ENCODE measurements around the gene IL3. TPM values are rescaled to one million over a fixed set of nuclear protein-coding genes. Genes with fewer than 3 reads are reported as not detected.

The IL3 gene
- total and polyA plus RNA-seq, 2 experiments from 2014 or later, result not detected

DNA sequence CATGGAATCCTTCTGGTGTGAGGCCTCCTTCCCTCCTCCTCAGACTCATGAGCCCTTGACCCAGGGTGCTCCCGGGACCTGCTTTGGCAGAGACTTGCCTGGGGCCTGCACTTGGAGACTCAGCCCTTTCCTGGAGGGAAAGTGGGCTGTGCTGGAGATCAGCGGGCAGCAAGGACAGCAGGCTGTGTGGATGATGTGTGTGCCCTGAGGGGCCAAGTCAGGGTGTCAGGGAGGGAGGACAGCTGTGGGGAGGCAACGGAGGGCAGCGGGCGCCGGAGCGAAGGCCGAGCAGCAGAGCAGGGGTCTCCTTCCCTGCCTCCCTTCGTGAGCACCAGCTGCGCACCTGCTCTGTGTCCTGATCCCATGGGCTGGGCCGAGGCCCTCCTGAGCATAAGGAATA, 7.0 kb downstream of the IL3 start:
- no peaks in the 10 kb centered on the region for H3K9me2 ChIP-seq (ENCODE audit: insufficient read depth)
- H3K4me1 ChIP-seq (ENCODE audit: insufficient read depth), result no peaks in the 10 kb centered on the region
- no peaks in the 10 kb centered on the region for H3K36me3 ChIP-seq (ENCODE audit: insufficient read depth)
- Mint-ChIP-seq H3K9me3 (no peaks in the 10 kb centered on the region; the same call in 2 of the 3 replicates), H3K27me3 (ENCODE audit: insufficient read depth, low read depth, poor library complexity) (peaks cover 7% of the 10 kb centered on the region), H3K27ac (no peak overlapping the region), H3K4me1 (no peaks in the 10 kb centered on the region), H3K4me3 (no peak overlapping the region), H3K36me3 (ENCODE audit: low read depth) (no peaks in the 10 kb centered on the region; the same call in 2 of the 3 replicates)
- no peak for ATAC-seq
- no peaks in the 10 kb centered on the region for H3K27me3 ChIP-seq (ENCODE audit: insufficient read depth)
- no peak overlapping the region for H3K4me3 ChIP-seq
- TF ChIP-seq NANOG (IDR thresholded peaks at IDR 0.05; ENCODE audit: borderline replicate concordance), result no peak
- TF ChIP-seq, protein P1, sequence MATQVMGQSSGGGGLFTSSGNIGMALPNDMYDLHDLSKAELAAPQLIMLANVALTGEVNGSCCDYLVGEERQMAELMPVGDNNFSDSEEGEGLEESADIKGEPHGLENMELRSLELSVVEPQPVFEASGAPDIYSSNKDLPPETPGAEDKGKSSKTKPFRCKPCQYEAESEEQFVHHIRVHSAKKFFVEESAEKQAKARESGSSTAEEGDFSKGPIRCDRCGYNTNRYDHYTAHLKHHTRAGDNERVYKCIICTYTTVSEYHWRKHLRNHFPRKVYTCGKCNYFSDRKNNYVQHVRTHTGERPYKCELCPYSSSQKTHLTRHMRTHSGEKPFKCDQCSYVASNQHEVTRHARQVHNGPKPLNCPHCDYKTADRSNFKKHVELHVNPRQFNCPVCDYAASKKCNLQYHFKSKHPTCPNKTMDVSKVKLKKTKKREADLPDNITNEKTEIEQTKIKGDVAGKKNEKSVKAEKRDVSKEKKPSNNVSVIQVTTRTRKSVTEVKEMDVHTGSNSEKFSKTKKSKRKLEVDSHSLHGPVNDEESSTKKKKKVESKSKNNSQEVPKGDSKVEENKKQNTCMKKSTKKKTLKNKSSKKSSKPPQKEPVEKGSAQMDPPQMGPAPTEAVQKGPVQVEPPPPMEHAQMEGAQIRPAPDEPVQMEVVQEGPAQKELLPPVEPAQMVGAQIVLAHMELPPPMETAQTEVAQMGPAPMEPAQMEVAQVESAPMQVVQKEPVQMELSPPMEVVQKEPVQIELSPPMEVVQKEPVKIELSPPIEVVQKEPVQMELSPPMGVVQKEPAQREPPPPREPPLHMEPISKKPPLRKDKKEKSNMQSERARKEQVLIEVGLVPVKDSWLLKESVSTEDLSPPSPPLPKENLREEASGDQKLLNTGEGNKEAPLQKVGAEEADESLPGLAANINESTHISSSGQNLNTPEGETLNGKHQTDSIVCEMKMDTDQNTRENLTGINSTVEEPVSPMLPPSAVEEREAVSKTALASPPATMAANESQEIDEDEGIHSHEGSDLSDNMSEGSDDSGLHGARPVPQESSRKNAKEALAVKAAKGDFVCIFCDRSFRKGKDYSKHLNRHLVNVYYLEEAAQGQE (IDR thresholded peaks at IDR 0.05; ENCODE audit: unreplicated experiment), result no peak
- no peak for TF ChIP-seq EZH2 (IDR thresholded peaks at IDR 0.05; ENCODE audit: low read depth, unreplicated experiment)
- no peak for TF ChIP-seq ZNF114 (CRISPR knock-in tag; IDR thresholded peaks at IDR 0.05)
- no peaks in the 10 kb centered on the region for H4K20me1 ChIP-seq (replicated peaks; ENCODE audit: insufficient read depth)
- no peaks in the 10 kb centered on the region for H3F3A ChIP-seq (replicated peaks; ENCODE audit: low read depth)
- no peak for DNase-seq (ENCODE audit: low spot score)
- H2AFZ ChIP-seq, result no peak overlapping the region
- no peaks in the 10 kb centered on the region for H3K79me2 ChIP-seq (replicated peaks; ENCODE audit: insufficient read depth)
- H3K4me2 ChIP-seq, result no peak overlapping the region
- H3K27ac ChIP-seq (ENCODE audit: low read depth), result no peak overlapping the region

DNA sequence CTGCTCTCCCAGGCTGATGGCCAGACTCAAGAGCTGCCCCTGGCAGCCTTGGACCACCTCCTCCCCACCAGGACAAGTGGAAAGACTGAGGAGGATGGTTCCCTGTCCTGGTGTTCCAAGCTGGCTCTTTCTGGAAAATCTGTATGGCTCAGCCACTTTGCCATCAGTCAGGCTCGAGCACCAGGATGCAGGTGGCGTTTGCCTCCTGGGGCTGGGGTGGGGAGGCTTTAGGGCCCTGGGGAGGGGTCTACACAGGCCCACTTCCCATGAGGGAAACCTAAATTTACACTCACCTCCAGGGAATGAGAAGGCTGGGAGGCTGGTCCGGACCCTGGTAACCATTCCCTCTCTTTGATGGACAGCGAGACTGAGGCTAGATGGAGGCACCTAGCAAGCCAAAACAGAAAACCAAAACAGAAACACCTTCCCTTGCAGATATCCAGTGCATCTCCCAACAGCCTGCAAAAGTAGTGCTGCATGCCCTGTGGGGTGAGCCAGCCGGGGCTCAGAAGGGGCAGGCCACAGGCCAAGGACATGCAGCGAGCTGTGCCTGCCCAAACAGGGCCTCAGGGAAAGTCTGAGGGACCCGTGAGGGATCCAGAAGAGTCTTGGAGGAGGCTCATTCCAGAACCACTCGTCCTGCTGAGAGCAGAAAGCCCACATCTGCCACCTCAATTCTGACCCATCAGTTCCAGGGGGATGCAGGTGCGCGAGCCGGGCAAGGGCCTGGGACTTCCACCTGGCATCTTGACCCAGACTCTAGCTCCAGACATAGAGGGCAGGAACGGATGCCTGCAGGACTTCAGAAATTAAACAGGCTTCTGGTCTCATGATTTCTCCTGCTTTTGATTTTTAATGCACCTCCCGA, 7.7 kb downstream of the IL3 start:
- H3K27me3 Mint-ChIP-seq (ENCODE audit: insufficient read depth, low read depth, poor library complexity), result peaks cover 7% of the 10 kb centered on the region
- Histone ChIP-seq H2AFZ (no peak overlapping the region), H3K4me3 (no peak overlapping the region), H3K4me2 (no peak overlapping the region), H3K36me3 (ENCODE audit: insufficient read depth) (no peaks in the 10 kb centered on the region), H3K27ac (ENCODE audit: low read depth) (no peak overlapping the region), H3F3A (replicated peaks; ENCODE audit: low read depth) (no peaks in the 10 kb centered on the region), H3K27me3 (ENCODE audit: insufficient read depth) (no peaks in the 10 kb centered on the region), H3K79me2 (replicated peaks; ENCODE audit: insufficient read depth) (no peaks in the 10 kb centered on the region), H3K4me1 (ENCODE audit: insufficient read depth) (no peaks in the 10 kb centered on the region), H4K20me1 (replicated peaks; ENCODE audit: insufficient read depth) (no peaks in the 10 kb centered on the region), H3K9me2 (ENCODE audit: insufficient read depth) (no peaks in the 10 kb centered on the region)
- H3K4me1 Mint-ChIP-seq, result no peaks in the 10 kb centered on the region
- 0 out of 2 replicates have a peak overlapping the region, but pooled peaks have one; percentile 28 for H3K27ac Mint-ChIP-seq
- ATAC-seq, result no peak
- DNase-seq (ENCODE audit: low spot score), result no peak
- H3K4me3 Mint-ChIP-seq, result no peak overlapping the region
- no peaks in the 10 kb centered on the region; the same call in 2 of the 3 replicates for H3K9me3 Mint-ChIP-seq
- no peaks in the 10 kb centered on the region; the same call in 2 of the 3 replicates for H3K36me3 Mint-ChIP-seq (ENCODE audit: low read depth)
- TF ChIP-seq CREB1 (CRISPR knock-in tag; IDR thresholded peaks at IDR 0.05; ENCODE audit: low read depth), result no peak
- no peak for TF ChIP-seq JUNB (IDR thresholded peaks at IDR 0.05; ENCODE audit: unreplicated experiment)
- no peak for TF ChIP-seq EZH2phosphoT487 (IDR thresholded peaks at IDR 0.05; ENCODE audit: unreplicated experiment)
- TF ChIP-seq NANOG (IDR thresholded peaks at IDR 0.05; ENCODE audit: borderline replicate concordance), result no peak
- TF ChIP-seq EZH2 (IDR thresholded peaks at IDR 0.05; ENCODE audit: low read depth, unreplicated experiment), result no peak
- no peak for TF ChIP-seq ZNF331 (CRISPR knock-in tag; IDR thresholded peaks at IDR 0.05; ENCODE audit: low read depth)
- TF ChIP-seq, protein P1 (IDR thresholded peaks at IDR 0.05; ENCODE audit: unreplicated experiment), result no peak
- TF ChIP-seq, protein P2, sequence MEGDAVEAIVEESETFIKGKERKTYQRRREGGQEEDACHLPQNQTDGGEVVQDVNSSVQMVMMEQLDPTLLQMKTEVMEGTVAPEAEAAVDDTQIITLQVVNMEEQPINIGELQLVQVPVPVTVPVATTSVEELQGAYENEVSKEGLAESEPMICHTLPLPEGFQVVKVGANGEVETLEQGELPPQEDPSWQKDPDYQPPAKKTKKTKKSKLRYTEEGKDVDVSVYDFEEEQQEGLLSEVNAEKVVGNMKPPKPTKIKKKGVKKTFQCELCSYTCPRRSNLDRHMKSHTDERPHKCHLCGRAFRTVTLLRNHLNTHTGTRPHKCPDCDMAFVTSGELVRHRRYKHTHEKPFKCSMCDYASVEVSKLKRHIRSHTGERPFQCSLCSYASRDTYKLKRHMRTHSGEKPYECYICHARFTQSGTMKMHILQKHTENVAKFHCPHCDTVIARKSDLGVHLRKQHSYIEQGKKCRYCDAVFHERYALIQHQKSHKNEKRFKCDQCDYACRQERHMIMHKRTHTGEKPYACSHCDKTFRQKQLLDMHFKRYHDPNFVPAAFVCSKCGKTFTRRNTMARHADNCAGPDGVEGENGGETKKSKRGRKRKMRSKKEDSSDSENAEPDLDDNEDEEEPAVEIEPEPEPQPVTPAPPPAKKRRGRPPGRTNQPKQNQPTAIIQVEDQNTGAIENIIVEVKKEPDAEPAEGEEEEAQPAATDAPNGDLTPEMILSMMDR (conservative IDR thresholded peaks at IDR 0.05; ENCODE audit: low read depth in 2 of 2), result no peak
- TF ChIP-seq POLR2AphosphoS5 (IDR thresholded peaks at IDR 0.05; ENCODE audit: low read depth), result no peak
- TF ChIP-seq ZNF114 (CRISPR knock-in tag; IDR thresholded peaks at IDR 0.05), result no peak

Measured in GM23338 (cell line).